Hematopoietic multipotent progenitor cell treated with erythropoietin and hydrocortisone succinate and interleukin-3 and kit ligand, for 15 days (in vitro differentiated cells): ENCODE data around the gene TMEM198.
A peak's percentile ranks its signal among the peaks of the same experiment; 100 is the strongest.

Experiments
- DNase-seq: peaks from one replicate; pipeline ENCODE4 v3.0.0-alpha.2; 2015; ENCODE audit warnings: low spot score

TMEM198 gene

DNA sequence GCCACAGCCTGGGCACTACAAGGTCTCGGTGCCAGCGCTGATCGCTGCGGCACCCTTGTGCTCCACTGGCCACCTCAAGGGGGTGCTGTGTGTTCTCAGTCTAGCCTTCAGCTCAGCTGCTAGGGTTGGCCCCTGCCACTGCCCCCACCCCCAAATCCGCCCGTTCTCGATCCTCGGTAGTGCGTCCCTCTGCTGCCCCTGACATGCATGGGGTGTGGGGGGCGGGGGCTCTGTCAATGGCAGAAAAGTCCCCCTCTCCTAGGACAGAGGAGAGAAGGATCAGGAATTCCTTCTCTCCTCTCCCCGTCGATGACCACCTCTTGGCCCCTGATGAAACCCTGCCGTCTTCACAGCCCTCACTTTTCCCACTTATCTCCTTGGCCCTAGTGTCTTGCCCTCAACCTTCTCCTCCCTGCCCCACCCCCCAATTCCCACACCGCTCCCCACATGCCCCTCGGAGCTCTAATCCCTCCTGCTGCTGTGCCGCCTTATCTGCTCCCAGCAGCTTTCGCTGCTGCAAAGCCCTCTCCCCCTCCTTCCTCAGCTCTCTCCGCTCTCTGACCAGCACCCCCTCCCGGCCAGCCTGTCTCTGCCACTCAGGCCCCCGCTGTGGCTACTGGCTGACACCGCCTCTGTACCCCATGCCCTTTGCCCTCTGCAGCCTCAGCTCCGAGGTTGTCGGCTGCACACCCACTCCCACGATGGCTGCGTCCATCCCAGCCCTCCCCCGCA, 33.9 kb upstream of the TMEM198 start:
- DNase-seq: peak; percentile 85

DNA sequence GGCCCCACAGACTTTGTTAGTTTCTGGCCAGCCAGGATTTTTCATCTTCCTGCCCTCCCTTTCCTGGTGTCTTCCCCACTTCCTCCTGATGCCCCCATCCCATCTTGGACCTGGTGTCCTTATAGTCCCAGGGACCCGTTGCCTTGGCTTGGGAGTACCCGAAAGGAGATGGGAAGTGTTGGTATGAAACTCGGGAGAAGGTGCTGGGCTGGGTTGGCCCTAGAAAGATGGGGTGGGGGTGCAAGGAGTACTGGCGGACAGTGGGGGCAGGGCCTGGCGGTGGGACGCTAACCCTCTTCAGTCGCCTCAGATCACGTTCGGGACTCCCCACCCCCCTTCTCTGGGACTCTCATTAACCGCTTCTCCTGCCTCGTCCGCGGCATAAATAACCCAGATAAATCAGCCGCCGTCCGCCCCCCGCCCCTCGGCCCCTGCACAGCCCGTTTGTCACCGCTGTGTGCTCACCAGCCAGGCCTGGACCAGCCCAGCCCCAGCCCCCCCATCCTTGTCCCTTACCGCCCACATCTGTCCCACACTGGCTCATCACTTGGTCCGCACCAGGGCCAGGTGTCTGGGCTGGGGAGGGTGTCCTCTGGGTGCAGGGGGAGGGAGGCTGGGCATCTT, 33.2 kb upstream of the TMEM198 start:
- no peak for DNase-seq

DNA sequence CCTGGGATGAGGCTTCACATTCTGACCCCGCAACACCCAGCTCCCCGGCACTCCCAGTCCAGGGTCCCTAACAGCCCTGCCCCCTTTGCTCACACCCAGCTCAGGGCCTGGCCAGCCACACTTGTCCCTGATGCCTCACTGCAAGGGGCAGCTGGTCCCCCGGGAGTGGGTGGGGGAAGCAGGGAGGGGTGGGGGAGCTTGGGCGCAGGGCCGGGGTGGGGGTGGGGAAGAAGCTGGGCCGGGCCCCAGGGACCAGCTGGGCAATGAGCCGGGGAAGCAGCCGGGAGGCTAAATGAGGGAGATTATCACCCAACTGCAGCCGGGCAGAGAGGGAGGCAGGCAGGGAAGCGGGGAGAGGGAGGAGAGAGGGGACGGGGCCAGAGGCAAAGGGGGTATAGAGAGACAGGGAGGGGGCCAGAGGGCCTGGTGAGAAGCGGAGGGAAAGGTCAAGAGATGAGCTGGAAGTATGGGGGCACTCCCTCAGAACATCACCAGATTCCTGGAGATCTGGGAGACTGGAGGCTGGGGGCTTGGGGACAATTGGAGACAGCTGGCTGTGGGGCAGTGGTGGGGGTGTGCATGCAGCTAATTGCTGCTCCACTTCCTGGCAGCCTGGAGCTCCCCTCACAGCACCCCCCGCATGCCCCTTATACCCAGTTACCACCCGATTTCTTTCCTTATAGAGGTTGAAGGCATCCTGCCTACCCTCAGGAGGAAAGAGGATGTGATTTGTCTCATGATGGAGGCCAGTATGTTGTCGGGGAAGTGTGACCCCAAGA, 32.1 kb upstream of the TMEM198 start:
- peak; percentile 43 for DNase-seq

DNA sequence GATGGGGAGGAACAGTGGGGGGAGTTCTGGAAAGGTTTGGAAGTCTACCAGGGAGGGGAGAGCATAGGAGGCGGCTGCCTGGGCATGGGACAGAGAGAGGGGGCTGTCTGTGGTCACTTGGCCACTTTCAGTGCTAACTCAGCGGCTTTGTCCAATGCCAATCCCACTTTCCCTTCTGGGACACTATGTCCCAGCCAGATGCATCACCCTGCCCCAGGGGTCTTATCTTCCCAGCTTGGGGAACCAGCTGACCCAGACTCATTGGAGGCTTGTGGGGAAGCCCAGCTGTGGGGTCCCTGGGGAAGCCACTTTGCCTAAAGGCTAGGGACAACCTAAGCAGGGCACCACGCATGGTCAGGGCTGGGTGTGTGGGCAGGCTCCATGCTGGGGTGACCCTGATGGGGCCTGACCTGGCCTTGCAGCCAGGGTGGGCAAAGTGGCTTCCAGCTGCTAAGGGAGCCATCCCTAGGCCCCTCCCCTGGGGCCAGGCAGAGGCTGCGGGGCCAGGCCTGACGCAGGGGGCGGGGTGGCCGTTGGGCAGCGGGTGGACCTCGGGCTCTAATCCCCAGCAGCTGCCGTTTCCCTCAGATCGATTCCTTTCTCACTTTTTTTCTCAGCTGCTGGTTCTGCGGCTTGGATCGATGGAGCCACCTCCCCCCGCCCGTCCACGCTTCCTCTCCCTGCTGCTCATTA, 31.2 kb upstream of the TMEM198 start:
- DNase-seq: no peak

DNA sequence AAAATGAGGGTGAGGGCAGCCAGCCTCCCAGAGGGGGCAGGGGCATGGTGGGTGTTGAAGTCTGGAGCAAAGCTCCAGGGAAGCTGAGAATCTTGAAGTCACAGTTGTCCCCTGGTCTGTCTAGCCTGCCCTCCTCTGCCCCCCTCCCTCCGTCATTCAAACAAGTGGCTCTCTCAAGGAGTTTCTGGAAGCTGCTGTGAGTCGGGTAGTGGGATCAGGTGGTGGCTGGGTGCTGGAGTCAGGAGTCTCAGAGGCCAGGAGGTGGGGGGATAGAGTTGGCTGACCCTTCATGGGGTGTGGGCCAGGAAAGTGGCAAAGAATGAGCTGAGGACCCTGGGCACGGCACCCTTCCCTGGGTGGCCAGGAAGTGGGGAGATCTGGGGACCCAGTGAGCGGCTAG, 30.0 kb upstream of the TMEM198 start:
- no peak for DNase-seq

DNA sequence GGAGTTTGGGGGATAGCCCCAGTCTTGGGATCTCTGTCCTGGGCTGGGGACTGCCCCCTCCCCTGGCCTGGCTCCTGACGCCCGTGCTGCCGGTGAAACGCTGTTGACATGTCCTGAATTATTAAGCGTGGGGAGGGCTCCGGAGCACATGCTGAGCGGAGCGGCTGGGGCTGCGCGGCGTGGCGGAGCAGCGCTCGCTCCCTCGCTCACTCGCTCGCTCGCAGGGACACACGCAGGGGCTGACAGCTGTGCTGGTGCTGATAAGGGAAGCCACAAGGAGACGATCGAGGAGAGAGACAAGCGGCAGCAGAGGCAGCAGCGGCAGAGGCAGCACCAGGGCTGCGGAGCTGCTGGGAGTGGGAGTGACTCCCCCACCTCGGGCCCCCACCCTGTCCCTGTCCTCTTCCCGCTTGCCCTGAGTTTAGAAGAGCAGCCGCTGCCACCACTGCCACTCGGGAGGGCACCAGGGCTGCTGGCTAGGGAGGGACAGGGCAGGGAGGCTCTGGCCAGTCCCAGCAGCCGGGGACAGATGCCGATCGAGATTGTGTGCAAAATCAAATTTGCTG, 29.5 kb upstream of the TMEM198 start, which contains the start of gene ASIC4:
Gene ASIC4 (plus strand): TSS at position 287 of the 566 bp plus-strand sequence. CDS start 243 bp downstream, at position 530.
- peak; percentile 79 for DNase-seq

DNA sequence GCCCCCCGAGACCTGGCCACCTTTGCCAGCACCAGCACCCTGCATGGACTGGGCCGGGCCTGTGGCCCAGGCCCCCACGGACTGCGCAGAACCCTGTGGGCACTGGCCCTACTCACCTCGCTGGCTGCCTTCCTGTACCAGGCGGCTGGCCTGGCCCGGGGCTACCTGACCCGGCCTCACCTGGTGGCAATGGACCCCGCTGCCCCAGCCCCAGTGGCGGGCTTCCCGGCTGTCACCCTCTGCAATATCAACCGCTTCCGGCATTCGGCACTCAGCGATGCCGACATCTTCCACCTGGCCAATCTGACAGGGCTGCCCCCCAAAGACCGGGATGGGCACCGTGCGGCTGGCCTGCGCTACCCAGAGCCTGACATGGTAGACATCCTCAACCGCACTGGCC, 29.0 kb upstream of the TMEM198 start:
- no peak for DNase-seq

DNA sequence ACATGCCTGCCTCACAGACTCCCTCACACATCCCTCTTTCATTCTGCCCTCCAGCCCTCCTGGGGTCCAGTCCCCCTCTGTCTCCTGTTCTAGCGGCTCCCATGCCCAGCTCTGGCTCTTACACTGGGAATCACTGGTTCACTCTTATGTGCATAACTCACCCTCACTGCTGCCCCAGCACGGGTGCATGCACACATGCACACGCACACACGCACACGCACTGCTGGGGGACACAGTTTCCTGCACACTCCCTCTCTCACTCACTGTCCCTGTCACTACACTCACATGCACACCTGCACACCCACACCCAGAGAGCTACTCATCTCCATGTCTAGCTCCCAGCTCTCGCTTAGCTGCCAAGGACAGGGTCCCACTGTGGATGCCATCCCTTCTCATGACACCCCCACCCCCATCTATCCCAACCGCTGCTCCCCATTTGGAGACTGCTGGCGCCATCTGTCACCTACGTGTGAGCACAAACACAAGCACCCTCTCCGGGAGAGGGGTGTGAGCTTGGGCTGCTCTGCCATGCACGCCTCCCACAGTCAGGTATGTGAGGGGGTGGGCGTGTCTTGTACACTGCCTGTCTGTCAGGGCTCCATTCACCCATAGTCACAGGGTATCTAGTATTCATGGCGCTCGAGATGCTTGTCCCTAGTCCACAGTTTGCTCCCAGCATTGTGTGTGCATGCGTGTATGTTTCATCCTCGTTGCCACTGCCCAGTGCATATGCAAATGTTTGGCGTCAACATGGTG, 27.8 kb upstream of the TMEM198 start:
- no peak for DNase-seq

DNA sequence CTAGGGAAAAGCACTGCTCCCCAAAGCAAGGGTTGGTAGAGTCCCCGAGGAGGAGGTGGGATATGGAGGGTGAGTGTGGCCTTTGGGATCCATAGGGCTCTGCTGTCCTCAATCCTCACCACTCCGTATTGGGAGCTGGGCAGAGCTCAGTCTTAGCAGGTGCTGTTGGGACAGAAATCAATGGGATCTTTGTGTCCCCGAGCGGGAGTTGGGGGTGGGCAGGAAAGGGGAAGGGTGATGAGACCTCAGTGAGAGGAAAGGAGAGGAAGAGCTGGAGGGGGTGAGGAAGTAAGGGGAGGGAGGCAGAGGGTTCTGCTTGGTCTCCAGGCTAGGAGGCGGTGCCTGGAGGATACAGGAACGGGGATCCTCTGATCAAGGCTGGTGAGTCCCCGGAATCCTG, 26.9 kb upstream of the TMEM198 start:
- DNase-seq: no peak

DNA sequence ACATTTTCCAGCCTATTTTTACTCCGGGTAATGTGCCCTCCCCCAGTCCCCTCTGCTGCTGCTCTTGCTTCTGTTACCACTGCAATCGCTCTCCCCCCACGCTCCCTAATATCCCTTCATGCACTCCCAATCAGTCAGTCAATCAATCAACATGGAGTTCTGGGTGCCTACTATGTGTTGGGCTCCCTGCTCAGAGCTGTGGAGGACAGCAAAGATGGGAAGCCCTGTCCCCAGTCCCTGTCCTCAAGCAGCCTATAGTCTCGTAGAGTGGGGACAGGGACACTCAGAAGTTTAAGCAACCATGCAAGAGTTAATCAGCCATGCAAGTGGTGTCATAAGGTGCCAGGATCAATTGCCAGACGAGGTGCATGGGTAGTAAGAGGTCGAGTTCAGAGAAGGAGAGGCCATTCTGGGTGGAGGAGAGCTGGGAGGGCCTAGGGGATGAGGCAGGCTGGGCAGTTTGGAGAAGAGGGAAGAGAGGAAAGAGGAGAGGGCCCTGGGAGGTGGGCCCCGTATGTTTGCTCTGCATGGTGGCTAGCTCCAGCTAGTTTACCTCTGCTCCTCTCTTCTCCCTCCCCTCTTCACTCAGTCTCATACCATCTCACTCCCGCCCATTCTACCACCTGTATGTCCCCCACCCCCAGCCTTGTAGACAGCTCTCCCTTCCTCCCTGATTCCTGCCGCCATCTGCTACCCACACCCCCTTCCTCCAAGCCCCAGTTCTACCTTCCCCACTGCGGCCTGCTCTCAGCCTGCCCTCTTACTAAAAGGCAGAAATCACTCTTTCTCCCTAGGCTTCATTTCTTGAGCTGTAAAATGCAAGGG, 25.7 kb upstream of the TMEM198 start:
- no peak for DNase-seq

DNA sequence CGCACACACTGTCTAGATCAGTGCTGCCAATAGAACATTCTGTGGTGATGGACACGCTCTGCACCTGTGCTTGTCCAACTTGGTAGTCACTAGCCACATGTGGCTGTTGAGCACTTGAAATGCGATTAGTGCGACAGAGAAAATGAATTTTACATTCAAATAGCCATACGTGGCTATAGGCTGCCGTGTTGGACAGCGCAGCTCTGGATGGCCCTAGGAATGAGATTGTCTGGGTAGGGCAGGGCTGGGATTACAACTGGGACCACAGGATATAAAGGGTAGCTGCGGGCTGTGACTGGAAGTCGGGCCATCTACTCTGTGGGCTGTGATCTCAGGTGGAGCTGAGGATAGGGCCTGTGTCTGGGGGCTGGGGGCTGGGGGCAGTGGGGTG, 24.3 kb upstream of the TMEM198 start:
- no peak for DNase-seq

DNA sequence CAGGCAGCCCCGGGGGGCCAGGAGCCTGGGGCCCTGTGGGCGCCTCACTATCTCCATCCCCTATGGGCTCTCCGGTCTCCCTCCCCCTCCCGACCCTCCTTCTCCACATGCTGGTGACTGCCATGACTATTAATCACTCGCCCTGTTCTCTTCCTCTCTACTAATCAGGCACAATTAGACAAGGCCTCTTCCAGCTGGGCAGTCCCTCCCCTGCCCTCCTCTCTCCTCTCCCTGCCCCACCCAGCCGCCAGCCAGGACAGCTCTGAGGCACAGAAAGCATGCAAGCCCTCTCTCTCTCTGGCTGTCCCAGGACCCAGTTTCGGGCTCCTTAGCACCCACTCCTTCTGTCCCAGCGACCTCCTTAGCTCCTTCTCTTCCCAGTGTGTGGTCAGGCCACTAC, 23.7 kb upstream of the TMEM198 start:
- no peak for DNase-seq

DNA sequence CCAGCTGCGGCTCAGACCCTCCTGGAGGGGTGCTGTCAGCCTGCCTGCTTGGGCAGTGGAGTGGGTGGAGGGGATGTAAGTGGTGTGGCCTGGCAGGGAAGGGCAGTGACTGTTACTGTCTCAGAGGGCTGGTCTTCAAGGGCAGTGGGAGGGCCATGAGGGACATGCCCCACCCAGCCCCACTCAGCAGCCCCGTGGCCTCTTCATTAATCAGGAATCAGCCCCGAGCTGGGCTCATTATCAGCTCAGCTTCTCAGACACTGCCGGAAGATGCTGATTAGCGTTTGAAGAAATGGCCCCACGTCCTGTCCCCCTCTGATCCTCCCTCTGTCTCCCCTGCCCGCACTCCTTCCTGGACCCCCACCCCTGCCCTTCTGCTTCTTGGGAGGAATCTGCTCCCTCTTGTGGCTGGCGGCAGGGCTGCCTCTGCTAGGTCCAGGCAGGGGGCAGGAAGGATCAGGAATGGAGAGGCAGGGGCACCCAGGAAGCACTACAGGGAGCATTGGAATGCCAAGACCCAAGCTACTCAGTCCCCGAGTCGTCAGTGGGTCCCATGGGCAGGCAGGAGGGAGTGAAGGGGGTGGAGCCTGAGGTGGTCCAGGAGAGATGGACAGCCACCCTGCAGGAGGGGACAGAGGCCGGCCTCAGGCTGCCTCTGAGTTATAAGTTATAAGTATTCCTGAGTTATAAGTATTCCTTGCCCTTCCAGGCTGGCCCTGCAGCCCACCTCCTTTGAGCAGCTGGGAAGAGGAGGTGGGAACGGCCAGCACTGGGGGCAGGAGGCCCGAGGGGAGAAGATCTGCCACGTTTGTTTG, 22.6 kb upstream of the TMEM198 start:
- DNase-seq: no peak

DNA sequence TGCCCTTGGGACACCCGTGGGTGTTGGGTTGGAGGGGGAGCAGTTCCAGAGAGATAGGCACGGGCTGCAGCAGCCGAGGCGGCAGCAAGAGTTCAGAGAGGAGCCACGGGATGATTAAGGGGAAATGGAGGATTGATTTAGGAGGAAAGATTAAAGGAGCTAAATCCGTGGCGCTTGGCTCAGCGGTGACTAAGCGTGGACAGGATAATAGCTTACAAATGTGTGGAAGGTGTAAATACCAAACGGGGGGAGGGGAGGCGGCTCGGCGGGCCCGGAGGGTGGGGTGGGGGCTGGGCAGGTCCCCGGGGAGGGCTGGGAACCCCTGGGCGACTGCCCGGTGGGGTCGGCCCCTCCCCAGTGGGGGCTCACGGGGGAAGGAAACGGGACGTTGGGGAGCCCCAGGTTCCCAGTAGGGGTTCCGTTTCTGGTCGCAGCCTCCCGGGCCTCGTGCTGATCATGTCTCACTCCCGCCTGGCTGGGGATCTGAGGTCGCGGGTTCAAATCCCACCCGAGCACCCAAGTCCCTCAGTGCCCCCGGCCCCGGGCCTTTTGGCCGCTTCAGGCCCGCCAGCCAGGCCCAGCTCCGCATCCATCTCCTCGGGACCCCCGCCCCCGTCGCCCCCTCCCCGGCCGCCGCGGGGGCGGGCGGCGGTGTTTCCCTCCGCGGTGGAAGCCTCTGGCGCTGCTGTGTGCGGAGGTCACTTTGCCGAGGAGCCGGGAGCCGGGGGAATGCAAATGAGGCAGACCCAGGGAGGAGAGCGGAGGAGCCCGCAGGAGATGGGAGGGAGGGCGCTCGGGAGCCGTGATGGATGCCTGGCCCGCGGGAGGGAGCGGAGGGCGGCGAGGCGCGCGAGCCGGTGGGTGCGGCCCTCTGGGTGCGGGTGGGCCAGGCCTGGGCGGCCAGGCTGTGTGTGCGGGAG, 21.5 kb upstream of the TMEM198 start:
- DNase-seq: no peak

DNA sequence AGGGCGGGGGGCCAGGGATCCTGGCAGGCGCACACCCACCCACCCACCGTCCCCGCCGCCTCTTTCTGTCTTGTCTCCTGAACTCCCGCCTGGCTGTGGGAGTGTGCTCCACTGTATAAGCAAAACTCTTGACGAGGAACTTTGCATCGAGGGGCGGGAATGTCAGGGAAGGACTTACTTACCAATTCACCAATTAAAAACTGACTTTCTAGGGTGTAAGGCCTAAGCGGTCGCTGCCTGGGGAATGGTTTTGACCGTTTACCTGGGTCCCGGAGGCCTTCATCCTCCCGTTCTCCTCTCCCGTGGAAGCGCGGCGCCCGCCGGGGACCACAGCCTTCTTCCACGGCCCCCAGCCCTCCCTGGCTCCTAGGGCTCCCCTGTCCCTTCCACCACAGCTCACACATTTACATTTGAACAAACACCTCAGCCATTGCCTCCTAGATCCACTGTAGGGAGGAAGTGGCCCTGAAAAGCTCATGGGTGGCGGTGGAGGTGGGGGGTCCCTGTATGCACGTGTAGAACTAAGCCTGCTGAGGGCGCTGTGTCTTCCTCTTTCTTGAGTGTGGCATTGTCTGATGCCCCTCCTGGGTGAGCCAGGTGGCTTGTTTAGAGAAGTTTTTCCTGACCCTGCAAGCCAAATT, 20.7 kb upstream of the TMEM198 start:
- DNase-seq: no peak

DNA sequence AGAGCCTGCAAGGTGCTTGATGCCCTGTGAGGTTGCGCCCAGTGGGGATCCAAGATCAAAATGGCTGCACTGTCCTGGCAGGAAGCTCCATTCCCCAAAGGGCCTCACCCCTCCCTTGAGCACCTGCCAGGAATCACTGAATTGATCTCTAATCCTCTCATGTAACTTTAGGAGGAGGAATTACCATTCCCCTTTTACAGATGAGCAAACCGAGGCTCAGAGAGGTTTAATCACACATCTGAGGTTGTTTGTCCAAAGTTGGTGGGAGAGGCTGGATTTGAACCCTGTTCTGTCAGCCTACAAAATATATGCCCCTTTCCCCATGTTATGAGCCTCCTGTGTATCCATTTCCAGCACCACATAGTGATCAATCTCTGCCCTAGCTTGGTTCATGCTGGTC, 19.0 kb upstream of the TMEM198 start:
- DNase-seq: no peak

DNA sequence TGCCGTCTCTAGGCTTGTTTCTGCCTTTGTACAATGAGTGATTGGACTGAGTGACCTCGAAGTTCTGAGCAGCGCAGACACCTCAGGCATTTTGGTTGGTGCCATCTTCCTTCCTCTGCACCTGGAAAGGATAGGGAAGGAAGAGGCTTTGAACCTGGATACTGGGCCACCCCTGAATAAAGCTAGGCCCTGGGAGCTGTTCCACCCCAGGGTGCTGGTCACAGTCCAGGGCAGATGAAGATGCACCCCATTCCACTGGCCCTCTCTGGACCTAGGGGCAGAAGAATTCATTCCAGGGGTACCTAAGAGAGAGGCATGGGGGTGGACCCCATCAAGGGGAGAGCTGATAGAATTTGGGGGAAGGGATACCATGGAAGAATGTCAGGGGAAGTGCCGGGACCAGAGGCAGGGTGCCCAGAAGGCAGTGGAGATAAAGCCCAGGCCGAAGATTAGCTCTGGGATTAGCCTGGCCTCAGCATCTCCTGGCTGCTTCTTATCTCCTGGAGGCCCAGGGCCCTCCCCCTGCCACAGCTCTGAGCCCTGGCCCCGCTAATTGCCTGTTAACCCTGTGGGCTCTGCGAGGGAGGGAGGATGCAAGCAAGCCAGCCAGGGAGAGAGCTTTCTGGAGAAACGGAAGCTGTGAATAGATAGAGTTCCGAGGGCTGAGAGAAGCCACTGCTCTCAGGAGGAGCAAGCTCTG, 18.1 kb upstream of the TMEM198 start:
- DNase-seq: peak; percentile 24
